ENCODE data around the gene ADSS1.
"Not testable (repeated sequence)": the region's sequence is repeated elsewhere in the genome, so short reads cannot be mapped to it uniquely, and the experiment has no call there.

ADSS1 gene

GRCh38 chr14:104734991-104735779, 11.2 kb downstream of the ADSS1 start:
- no peak for DNase-seq

DNA sequence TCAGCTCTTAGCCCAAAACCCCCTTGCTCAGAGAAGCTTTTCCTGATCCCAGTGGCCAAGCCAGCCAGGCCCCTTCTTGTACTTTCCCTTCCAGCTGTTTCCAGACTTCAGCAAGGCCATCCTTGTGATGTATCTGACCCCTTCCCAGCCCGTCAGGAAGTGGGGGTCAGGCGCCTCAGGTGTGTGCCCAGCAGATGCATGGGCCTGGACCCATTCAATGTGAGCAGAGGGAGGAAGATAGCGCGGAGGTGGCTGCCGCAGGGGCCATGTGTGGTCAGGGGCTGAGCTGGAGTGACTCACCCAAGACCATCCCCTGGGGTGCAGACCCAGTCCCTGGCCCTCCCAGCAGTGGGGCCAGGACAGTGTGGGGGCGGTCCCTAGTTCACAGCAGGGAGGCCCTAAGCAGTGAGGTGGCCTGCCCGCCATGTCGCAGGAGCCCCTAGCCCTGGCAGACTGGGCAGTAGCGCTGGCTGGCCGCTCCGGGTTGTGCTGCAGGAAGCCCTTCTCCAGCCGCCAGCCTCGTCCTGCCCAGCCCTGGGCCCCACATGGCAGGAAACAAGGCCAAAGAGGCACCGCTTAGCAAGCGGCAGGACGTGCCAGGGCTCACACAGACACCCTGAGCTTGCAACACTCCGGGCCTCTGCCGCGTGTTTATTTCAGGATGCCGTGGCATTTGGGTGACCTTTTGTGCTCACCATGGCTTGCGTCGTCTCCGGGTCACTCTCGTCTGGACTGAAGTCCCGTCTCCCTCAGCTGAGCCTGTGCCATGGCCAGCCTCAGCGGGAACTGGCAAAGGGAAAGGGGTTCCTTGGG, 12.0 kb downstream of the ADSS1 start:
- peak; percentile 16 for DNase-seq

- no peak for DNase-seq
Observed at GRCh38 chr14:104738375-104739019, 14.5 kb downstream of the ADSS1 start.

GRCh38 chr14:104739026-104739425, 15.0 kb downstream of the ADSS1 start:
- no peak for DNase-seq

DNA sequence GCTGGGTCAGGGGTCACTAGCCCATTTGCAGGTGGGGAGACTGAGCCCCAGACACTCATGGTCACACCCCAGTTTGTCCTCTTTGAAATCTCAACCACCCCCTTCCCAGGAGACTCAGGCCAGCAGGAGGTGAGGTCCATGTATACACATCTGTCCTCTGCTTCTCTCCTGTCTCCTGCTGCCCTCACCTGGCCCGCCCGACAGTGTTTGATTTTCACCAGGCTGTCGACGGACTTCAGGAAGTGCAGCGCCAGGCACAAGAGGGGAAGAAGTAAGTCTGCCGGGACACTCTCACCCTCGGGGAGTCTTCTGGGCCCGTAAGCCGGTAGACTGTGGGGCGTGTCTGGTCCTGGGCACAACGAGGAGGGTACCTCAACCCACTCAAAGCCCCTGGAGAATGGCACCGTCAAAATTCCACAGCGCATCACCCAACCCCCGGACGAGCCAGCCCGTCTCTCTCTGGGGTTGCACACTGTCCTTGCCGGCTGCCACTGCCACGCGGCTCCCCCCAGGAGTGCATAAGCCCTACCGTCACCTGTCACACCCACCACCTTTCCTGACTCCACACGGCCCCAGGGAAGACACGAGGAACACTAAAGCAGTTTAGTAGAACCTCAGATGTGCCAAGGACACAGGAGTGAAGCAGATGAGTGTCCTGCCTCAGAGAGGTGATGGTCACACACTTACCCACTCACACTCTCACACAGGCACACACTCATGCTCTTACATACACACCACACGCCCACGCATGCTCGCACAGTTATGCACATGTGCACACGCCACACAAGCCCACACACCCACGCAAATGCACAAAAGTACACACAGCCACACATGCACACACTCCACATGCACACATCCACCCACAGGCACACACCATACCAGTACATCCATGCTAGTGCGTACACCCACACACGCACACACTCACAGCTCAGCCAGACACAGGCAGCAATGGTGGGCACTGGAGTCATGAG, 15.8 kb downstream of the ADSS1 start:
- no peak for DNase-seq

GRCh38 chr14:104741108-104741802, 17.2 kb downstream of the ADSS1 start:
- no peak for DNase-seq

DNA sequence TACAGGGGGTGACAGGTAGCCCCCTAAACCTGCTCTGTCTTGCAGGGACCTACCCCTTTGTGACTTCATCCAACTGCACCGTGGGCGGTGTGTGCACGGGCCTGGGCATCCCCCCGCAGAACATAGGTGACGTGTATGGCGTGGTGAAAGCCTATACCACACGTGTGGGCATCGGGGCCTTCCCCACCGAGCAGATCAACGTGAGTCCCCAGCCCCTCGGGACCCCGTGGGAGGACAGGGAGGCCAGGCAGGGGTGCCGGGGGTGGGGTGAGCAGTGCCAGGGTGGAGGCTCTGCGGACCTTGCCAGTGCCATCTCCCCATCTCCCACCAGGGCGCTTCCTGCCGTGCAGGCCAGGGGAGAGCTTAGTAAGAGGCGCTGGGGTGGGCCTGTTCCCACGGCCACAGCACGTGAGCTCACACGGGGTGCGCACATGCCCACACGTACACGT, 17.8 kb downstream of the ADSS1 start:
- no peak for DNase-seq

- no peak for DNase-seq
Observed at GRCh38 chr14:104742586-104743455, 18.8 kb downstream of the ADSS1 start.

DNA sequence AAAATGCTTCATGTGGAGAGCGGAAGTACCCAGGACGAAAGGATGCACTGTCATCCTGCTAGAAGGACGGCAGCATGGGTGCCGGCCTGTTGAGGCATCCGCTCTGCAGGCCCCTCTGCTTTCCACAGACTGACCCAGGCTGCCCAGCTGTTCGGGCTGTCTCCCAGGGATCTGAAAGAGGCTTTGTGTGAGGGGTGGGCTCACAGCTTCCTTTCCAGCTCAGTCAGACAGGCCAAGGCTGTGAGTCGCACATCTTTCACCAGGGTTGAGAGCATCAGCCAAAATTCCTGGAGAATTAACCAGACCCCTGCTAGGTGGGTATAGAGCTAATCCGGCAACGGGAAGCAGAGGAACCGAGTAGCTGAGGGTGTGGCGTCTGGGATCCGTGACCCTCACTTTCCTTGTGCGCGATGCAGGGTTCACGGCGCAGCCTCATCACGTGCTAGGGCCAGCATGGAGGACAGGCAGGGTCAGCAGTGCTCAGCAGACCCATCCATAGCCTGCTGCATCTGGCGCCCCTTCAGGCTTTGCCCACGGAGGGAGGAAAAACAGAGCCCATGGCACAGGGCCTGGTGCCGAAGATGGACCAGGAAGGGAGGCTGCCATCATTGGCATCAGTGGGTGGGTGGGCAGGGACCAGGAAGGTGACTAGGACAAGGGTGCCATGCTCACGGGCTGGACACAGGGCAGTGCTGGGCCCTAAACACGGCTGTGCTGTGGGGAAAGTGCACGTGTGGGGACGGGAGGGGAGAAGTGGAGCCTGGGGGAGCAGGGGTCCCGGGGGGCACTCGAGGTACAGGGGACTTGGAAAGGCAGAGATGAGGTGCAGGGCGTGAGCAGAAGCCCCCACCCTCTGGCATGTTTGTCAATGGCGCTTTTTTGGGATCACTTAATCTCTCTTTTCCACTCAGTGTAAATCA, 19.7 kb downstream of the ADSS1 start:
- DNase-seq, result peak; percentile 82

DNA sequence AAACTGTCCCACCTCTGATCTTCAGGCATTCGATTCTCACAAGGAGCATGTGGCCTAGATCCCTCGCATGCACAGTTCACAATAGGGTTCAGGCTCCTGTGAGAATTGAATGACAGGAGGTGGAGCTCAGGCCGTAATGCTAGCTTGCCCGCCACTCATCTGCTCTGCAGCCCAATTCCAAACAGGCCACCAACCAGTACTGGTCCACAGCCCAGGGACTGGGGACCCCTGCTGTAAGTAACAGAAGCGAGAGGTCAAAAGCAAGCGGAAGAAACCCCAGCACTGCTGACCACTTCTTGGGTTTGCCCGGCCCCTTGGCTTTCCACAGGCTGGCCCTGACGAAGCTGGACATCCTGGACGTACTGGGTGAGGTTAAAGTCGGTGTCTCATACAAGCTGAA, 20.5 kb downstream of the ADSS1 start:
- DNase-seq, result no peak

DNA sequence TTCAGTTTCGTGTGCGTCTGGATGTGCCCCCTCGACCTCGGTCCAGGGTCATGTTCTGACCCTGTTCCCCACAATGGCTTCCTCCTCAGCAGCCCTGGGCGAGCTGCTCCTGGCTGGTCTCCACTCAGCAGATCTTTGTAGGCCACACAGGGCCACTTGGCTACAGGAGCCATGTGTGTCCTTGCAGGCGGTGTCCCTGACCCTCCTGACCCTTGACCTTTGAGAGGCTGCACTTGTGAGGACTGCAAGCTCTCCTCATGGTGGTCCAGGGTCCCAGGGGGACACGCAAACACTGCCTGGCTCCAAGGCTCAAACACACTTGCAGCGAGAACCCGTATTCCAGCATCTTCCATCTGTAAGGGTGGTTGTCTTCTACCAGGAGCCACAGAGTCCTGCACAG, 21.4 kb downstream of the ADSS1 start:
- DNase-seq, result no peak

DNA sequence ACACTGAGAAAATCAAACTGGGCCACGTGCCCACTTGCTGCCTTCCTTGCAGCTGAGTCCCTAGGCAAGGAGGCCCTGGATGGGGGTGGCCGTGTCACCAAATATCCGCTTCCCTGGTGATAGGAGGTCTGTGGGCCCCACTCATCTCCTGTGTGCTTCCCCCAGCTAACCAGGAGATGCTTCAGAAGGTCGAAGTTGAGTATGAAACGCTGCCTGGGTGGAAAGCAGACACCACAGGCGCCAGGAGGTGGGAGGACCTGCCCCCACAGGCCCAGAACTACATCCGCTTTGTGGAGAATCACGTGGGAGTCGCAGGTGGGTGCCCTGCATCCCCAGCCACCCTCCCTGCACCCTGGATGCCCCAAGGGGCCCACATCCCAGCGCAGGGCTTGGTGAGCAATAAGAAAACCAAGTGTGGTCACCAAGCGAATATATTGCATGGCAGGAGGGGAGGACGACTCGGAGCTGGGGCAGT, 22.1 kb downstream of the ADSS1 start:
- no peak for DNase-seq

GRCh38 chr14:104746934-104747481, 23.0 kb downstream of the ADSS1 start:
- no peak for DNase-seq

- no peak for DNase-seq
Observed at GRCh38 chr14:104747876-104748275, 23.8 kb downstream of the ADSS1 start.

DNA sequence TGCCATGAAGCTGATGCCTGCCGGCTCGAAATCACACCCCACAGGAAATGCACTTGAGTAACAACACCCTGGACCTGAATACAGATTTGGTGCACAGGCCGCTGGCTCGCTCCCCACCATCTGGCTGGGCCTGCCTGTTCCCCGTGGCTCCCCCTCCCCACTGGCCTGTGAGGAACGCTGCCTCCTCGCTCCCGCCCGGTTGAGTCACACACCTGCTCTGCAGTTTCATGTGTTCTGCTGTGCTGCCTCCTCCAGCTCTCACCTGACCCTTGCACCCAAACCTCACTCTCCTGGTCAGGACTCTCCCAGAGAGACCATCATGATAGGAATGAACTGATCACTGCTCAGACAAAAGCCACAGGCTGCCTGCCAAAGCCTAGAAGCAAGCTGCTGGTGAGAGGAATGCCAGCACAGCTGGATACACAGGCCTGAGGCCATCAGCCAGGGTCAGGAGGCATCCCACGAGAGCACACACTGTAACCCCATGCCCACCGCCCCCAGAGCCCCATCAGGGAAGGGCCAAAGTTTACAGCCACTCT, 25.2 kb downstream of the ADSS1 start:
- peak; percentile 22 for DNase-seq

DNA sequence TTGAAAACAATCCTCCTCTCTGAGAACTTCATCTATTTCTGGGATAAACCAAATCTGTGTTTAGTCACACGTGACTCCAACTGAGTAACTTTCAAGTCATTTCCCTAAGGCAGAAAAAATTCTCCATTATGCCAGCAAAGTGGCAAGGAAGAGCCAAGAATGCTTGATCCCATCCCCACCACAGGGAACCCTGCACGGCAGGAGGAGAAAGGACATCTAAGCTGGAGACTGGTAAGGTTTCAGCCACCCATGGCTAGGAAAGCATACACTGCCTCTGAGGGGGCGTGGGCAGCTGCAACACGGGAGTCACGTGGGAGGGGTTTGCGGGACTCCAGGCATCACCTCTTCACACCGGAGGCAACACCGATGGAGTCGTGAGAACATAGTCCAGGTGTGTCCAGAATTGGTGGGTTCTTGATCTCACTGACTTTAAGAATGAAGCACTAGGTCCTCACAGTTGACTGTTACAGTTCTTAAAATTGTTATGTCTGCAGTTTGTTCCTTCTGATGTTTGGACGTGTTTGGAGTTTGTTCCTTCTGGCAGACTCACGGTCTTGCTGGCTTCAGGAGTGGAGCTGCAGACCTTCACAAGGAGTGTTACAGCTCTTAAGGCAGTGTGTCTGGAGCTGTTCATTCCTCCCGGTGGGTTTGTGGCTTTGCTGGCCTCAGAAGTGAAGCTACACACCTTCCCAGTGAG, 26.2 kb downstream of the ADSS1 start:
- no peak for DNase-seq

- not testable (repeated sequence) for DNase-seq
Observed at GRCh38 chr14:104750753-104751057, 26.7 kb downstream of the ADSS1 start.
